ENCODE data around the gene PRPF8.

Gene PRPF8

GRCh38 chr17:1624650-1625049 lies 60.0 kb downstream of the PRPF8 start:
- DNase-seq = no peak

- DNase-seq = no peak
These were observed 61.5 kb downstream of the PRPF8 start for GRCh38 chr17:1623057-1623630.

- no peak for DNase-seq
These were observed 63.3 kb downstream of the PRPF8 start for GRCh38 chr17:1621273-1621954.

GRCh38 chr17:1620486-1620885 lies 64.2 kb downstream of the PRPF8 start:
- DNase-seq = no peak

- DNase-seq = no peak
These were observed 67.0 kb downstream of the PRPF8 start for GRCh38 chr17:1617620-1618174.

GRCh38 chr17:1616101-1616500 lies 68.6 kb downstream of the PRPF8 start:
- no peak for DNase-seq

GRCh38 chr17:1612400-1612799 lies 72.3 kb downstream of the PRPF8 start:
- no peak for DNase-seq

GRCh38 chr17:1611715-1612114 lies 73.0 kb downstream of the PRPF8 start:
- no peak for DNase-seq

GRCh38 chr17:1608676-1609075 lies 76.0 kb downstream of the PRPF8 start:
- no peak for DNase-seq

GRCh38 chr17:1607971-1608320 lies 76.7 kb downstream of the PRPF8 start:
- no peak for DNase-seq

- no peak for DNase-seq
These were observed 78.2 kb downstream of the PRPF8 start for GRCh38 chr17:1606352-1606985.

- DNase-seq = no peak
These were observed 78.9 kb downstream of the PRPF8 start for GRCh38 chr17:1605681-1606351.

- DNase-seq = no peak
These were observed 79.7 kb downstream of the PRPF8 start for GRCh38 chr17:1604831-1605528.

GRCh38 chr17:1601571-1601970 lies 83.1 kb downstream of the PRPF8 start:
- DNase-seq = no peak
